NCI-H2196 treated with DMSO at 0.1 percent for 48 hours (cell line): ENCODE results near the gene ZNF524.

Experiments used
- DNase-seq: peaks from one replicate; lab custom pipeline; 2025; ENCODE audit not compliant: unreplicated experiment; lab: John Stamatoyannopoulos, UW

The ZNF524 gene

GRCh38 chr19:55641426-55642152 lies 41.5 kb downstream of the ZNF524 start:
- DNase-seq: no peak

GRCh38 chr19:55642153-55643002 lies 42.3 kb downstream of the ZNF524 start:
- no peak for DNase-seq

- peak; percentile 41 for DNase-seq
Observed at GRCh38 chr19:55643003-55643886, 43.2 kb downstream of the ZNF524 start, which contains the start of gene ZNF581. ZNF581 (plus strand) TSS chr19:55643649; CDS start chr19:55644572, 923 bp downstream.

- DNase-seq: no peak
Observed at GRCh38 chr19:55643887-55644176, 43.7 kb downstream of the ZNF524 start.

- DNase-seq: no peak
Observed at GRCh38 chr19:55644191-55644833, 44.2 kb downstream of the ZNF524 start.

- DNase-seq: no peak
Observed at GRCh38 chr19:55644842-55645511, 44.9 kb downstream of the ZNF524 start.

- DNase-seq: no peak
Observed at GRCh38 chr19:55645512-55645881, 45.4 kb downstream of the ZNF524 start.

GRCh38 chr19:55646889-55647731 lies 47.0 kb downstream of the ZNF524 start:
- no peak for DNase-seq

GRCh38 chr19:55647732-55648584 lies 47.9 kb downstream of the ZNF524 start, which contains the start of gene CCDC106:
CCDC106 (plus strand) TSS chr19:55648212; CDS start chr19:55649047, 835 bp downstream.
- DNase-seq: peak; percentile 44

- DNase-seq: no peak
Observed at GRCh38 chr19:55648585-55649267, 48.6 kb downstream of the ZNF524 start.

GRCh38 chr19:55649268-55650125 lies 49.4 kb downstream of the ZNF524 start:
- no peak for DNase-seq

GRCh38 chr19:55650126-55650557 lies 50.1 kb downstream of the ZNF524 start:
- no peak for DNase-seq

GRCh38 chr19:55650602-55651230 lies 50.6 kb downstream of the ZNF524 start:
- no peak for DNase-seq

- no peak for DNase-seq
Observed at GRCh38 chr19:55651236-55651635, 51.1 kb downstream of the ZNF524 start.

- DNase-seq: no peak
Observed at GRCh38 chr19:55652311-55653128, 52.4 kb downstream of the ZNF524 start.
